GM21423 (cell line): ENCODE results near the gene IMPACT.
A peak's percentile ranks its signal among the peaks of the same experiment; 100 is the strongest.

Experiments
- ATAC-seq: cut with Tn5 transposase; IDR thresholded peaks from one replicate; pipeline ENCODE4 v1.9.1; 2021; ENCODE audit warnings: mild to moderate bottlenecking, moderate library complexity; ENCODE audit not compliant: unreplicated experiment

Gene IMPACT

DNA sequence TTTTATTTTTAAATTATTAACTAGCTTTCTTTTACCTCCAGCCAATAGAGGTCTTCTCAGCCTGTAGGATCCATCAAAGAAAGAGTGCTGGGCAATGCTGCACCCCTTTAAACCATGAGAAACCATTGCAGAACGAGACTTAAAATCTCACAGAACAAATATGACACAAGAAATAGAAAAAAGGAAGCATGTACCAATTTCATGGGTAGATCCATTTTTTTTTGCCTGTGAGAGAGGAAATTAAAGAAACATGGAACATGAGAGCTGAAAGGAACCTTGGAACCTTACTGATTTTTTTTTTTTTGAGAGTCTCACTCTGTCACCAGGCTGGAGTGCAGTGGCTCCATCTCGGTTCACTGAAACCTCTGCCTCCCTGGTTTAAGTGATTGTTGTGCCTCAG, 47.9 kb downstream of the IMPACT start:
- no peak for ATAC-seq

GRCh38 chr18:24475926-24476589, 49.6 kb downstream of the IMPACT start:
- ATAC-seq: no peak

DNA sequence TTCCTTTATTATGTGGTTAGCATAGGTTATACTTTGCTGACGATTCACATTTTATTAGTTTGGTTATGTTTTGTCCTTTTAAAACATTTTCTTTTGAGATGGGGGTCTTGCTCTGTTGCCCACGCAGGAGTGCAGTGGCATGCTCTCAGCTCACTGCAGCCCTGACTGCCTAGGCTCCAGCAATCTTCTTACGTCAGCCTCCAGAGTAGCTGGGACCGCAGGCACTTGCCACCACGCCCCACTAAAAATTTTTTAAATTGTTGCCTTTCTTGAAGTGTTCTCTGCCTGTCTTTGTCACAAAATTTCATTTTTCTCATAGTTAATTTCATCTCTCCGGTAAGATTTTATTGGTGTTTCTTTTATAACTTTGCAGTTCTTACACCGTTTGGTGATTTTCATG, 52.9 kb downstream of the IMPACT start:
- no peak for ATAC-seq

GRCh38 chr18:24482821-24483220, 56.4 kb downstream of the IMPACT start:
- ATAC-seq: no peak

DNA sequence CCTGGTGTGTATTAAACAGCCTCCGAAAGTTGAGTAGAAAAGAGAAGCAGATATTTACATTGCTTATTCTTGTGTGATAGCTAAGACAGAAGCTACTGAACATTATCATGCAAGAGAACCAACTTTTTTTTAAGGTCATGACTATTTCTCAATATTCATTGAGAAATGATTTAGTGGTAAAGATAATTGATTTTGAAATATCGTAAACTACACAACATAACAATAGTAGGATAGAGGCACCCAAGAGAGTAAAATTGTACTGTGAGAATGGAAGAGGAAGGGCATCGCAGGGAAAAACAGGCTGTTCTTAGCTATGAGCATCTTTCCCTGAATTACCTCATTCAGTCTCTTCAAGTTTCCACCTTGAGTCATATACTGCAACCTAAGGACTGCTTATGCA, 59.2 kb downstream of the IMPACT start:
- ATAC-seq: no peak

DNA sequence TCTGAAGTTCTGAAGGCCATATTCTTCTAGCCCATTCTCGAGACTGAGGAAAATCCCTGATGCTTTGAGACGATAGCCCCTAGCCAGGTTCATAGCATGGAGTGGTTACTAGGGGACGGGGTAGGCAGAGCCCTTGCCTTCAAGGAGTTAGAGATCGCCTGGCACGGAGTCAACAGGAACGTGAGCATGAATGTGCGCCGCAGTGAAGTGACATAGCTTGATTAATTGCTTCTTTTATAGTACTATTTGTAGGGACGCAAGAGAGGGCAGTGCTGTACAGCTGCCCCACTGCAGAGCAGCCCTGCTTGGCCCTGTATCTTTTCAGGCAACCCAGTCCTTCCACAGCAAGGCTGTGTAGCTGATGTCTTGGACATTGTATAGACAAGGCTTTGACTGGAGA, 60.2 kb downstream of the IMPACT start:
- no peak for ATAC-seq

DNA sequence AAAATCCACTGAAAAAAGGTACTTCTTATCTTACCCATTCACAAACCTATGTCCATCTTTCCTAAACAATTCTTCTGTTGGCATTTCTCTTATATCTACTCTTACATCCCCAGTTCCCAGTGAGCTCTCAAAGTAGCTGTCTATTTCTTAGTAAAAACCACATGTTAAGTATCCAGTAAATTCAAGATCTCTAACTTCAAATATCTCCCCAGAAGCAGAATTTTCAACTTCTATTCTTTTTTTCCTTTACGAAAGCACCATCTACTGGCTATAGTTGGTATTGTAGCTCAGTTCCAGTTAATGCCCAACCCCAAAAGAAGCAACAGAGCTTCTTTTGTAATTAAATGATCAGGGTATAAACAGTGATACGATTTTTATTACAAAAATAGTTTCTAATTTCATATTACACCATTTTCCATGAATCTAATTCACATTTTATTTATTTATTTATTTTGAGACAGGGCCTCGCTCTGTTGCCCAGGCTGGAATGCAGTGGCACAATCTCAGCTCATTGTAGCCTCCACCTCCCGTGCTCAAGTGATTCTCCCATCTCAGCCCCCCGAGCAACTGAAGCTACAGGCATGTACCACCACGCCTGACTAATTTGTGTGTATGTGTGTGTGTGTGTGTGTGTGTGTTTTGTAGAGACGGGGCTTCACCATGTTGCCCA, 62.5 kb downstream of the IMPACT start:
- ATAC-seq: no peak

- ATAC-seq: no peak
These were observed 64.1 kb downstream of the IMPACT start for GRCh38 chr18:24490539-24490938.

DNA sequence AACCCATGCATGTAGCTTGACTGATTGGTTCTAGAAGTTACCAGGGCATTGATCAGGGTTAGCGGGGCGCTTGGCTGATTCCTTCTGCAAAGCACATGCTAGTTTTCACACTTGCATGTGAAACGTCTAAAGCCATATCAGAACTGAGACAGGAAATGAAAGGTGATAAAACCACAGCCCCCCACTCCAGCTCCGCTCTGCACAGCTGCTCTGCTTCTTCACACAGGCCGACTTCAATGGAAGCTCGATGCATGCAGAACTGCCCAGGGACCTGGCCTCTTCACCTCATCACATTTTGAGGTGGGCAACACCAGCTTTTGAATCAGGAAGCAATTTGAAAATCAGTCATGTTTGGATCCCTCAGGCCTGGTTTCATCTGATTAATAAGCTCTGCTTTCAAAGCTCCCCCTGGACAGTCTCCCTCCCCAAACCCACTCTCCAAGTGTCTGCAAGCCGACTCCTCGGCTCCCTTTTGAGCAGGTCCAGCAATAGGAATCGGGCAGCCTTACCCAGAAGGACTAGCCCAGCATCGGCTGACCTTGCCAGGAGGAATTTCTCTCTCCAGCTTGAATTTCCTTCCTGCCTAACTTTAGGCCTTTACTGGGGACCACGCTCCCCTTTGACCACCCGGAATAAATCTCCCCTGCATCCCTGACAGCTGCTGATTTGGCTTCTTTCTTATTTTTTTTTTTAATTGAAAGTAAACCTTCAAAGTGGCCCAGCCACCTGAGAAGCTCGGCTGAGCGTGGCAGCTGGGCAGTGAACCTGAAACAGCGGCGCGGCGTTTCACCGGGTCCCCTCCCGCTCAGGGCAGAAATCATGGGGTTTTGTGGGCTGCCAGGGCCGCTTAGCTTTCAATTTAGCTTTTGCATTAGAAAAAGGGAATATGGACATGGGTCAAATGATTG, 65.7 kb downstream of the IMPACT start:
- ATAC-seq: peak; percentile 78

GRCh38 chr18:24494586-24494985, 68.1 kb downstream of the IMPACT start:
- no peak for ATAC-seq

DNA sequence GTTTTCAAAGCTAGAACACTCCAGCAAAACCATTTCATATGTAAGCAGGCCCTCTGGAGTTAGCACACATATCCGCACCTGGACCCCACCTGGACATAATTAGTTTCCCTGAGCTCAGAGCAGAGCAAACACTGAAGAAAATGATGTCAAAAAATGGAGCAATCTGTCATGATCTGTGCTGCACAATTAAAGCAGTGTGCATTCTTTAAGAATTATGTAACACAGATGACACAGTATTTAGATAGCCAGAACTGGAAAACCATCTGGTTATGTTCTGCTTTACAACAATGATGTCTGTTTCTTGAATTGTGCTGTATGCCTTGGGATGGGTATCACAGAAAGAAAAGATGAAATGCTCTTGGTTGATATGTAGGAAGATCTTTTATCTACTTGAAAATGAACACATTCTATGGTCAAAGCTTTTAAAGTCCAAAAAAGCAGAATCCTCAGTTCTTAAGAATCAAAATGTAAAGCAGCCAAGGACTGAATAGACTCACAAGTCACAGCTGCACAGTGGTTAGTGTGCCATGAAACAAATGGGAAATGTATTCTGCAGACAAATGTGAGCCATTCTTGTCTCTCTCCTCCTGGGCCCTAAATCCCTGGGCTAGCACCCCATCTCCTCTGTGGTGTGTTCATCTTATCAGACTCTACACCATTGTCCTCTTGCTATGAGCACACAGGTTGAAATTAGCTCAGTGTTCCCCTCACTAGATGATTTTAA, 70.7 kb downstream of the IMPACT start:
- no peak for ATAC-seq

DNA sequence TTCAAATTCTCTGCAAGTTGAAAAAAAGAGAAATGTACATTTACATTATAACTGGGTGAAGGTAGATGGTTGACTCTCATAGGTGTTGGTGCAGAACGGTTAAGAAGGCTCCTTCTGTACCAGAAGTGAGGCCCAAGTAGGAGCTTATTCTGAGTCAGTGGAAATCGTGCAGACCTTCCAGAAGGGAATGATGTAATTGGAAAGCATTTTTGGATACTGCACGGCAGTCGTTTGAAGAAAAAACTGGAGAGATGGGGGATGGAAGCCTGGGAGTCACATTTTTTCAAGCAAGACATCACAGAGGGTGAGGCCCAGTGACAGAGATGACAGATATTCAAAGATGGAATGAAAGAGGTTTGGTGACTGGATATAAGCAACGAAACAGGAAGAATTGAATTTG, 73.3 kb downstream of the IMPACT start:
- ATAC-seq: no peak

- no peak for ATAC-seq
These were observed 73.7 kb downstream of the IMPACT start for GRCh38 chr18:24500217-24500616.

DNA sequence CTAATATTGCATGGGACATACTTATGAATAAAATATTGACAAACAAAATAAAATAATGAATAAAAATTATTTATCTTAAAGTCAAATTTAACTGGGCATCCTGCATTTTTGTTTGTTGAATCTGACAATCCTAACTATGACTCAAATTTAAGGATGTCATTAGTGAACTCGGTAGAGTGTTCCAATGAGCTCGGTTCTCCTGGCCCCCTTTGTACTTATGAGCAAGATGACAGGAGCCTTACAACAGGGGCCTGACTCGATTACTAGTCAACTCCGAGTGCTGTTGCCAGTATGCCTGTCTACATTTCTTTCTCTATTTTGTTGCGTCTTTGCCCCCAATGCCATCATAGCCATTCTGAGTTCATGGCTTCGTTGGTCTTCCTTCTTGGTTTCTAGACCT, 74.3 kb downstream of the IMPACT start:
- ATAC-seq: no peak

GRCh38 chr18:24502667-24503523, 76.4 kb downstream of the IMPACT start:
- ATAC-seq: no peak
